ENCODE measurements around the gene HEPACAM.

- no peak for TF ChIP-seq EZH2 (IDR thresholded peaks at IDR 0.05; ENCODE audit: low read length, unreplicated experiment)
- no peak for TF ChIP-seq CTCF (conservative IDR thresholded peaks at IDR 0.05; ENCODE audit: low read depth, low read length)
Measured at GRCh38 chr11:124941703-124942102, 5.9 kb upstream of the HEPACAM start.

Data from PC-3 (cell line).